GM12892 (cell line): ENCODE results near the gene OVAAL.

Experiments used
- POLR2A ChIP-seq: IDR thresholded peaks from 2 replicates; pipeline ENCODE4 v1.6.1; 2011; ENCODE audit warnings: low read depth, low read length, control low read depth
- POLR2AphosphoS5 ChIP-seq: IDR thresholded peaks from 2 replicates; pipeline ENCODE4 v1.6.1; 2011; ENCODE audit warnings: low read depth, low read length, control low read depth
- TAF1 ChIP-seq: IDR thresholded peaks from 2 replicates; pipeline ENCODE4 v1.6.1; 2011; ENCODE audit warnings: low read depth, mild to moderate bottlenecking, control low read depth, low read length, borderline replicate concordance

DNA sequence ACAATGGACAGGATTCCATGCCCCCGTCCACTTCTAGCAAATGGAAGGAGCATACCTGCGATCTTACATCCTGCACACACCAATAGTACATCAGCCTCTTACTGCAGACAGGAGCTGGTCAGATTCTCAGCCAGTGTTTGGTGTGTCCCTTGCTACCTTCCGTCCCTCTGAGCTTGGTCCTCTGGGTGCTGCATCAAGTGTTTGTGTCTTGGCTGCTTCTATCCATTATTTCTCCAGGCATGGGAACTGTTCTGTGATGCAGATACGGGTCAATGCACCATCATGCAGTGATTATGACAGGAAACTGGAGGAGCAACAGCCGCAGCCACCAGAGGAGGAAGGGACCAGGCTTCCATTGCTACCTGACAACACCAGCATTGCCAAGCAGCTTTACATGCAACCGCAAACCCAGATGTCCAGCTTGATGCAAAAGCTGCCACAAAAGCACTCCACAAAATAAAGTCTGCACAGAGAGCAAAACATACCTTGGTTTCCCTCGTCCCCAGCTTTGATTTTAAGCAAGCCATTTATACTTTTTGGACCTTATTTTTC, 21.9 kb upstream of the OVAAL start:
- TF ChIP-seq TAF1 (no peak), POLR2AphosphoS5 (no peak), POLR2A (no peak)
